Cardiac muscle cell (in vitro differentiated cells and primary cell): Measurements from ENCODE around the gene CDC42EP1. TPM values are rescaled to one million over a fixed set of nuclear protein-coding genes. Genes with fewer than 3 reads are reported as not detected.
"Not testable (repeated sequence)": the region's sequence is repeated elsewhere in the genome, so short reads cannot be mapped to it uniquely, and the experiment has no call there.

Source experiments
- DNase-seq, 2 donors: peaks; one replicate each; pipeline versions ENCODE4 v3.0.0 to v3.0.0-alpha.2; 2010 to 2017; ENCODE audit warnings: low read depth in 1 of 2, low spot score in 1 of 2
- H3K27ac ChIP-seq: fragments of 200-600 bp; sonication (generic); 2 replicates; pipeline ENCODE4 v1.5.1; 2016
- H3K27me3 ChIP-seq: fragments of 200-600 bp; sonication (generic); 2 replicates; pipeline ENCODE4 v1.6.0; 2016; ENCODE audit warnings: control low read depth
- H3K36me3 ChIP-seq: fragments of 200-600 bp; sonication (generic); 2 replicates; pipeline ENCODE4 v1.5.1; 2016; ENCODE audit warnings: control low read depth
- H3K4me1 ChIP-seq: fragments of 200-600 bp; sonication (generic); 2 replicates; pipeline ENCODE4 v1.8.1; 2017; ENCODE audit warnings: low read depth, mild to moderate bottlenecking, mixed run types
- H3K4me3 ChIP-seq: fragments of 200-600 bp; sonication (generic); 2 replicates; pipeline ENCODE4 v1.5.1; 2016; ENCODE audit warnings: mild to moderate bottlenecking
- H3K9me3 ChIP-seq: fragments of 200-600 bp; sonication (generic); 2 replicates; pipeline ENCODE4 v1.5.1; 2017; ENCODE audit warnings: low read depth, mild to moderate bottlenecking, control low read depth
- polyA plus RNA-seq: library from polyadenylated mRNA; unstranded; fragments of >200 nt; fragmentation: Nextera tagmentation; extraction: Ambion mirVana; gene quantifications from 2 replicates; pipeline ENCODE4 v1.2.1, GENCODE V29; 2016
- total RNA-seq: library from RNA; depleted of rRNA; stranded (reverse); fragments of >200 nt; gene quantifications from 2 replicates; pipeline ENCODE4 v1.2.3, GENCODE V29; 2016
- TF ChIP-seq, protein P1 (sequence below): IDR thresholded peaks from 2 replicates; pipeline ENCODE4 v1.5.1; 2012; ENCODE audit warnings: low read depth, mild to moderate bottlenecking, low read length

CDC42EP1 gene
- total and polyA plus RNA-seq, 2 experiments from 2014 or later = 10.9 to 12.7 TPM

DNA sequence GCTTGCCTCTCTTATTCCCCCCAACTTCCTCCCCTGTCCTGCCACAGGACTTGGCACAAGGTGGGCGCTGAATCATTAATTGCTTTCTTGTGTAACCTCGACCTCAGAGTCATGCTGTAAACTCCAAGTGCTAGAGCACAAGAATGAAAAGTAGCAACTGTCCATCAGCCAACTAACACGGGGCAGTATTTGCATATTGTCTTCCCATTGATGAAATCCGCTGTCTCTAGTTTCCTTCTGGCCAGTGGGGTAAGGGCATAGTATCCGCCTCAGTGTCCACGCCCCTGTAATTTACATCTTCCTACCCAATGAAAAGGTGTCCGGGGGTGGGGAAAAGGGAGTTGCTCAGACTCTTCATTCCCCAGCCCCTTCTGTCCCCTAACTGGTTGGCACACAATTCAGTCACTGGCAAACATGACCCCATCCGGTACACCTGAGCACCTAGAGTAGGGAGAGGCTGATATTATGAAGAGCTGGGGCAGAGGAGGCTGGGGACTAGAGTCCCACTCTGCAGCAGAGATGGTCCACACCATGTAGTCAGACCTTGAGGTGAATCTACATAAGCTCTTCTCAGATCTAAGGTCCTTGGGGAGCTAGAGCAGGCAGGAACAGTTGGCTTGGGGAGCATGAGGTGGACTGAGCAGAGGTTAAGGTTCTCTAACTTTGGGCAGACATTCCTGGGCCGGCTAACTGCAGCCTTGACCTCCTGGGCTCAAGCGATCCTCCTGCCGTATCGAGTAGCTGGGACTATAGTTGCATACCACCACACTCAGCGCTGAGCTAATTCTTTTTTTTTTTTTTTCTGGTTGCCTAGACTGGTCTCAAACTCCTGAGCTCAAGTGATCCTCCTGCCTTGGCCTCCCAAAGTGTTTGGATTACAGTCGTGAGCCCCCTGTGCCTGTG lies 41.5 kb downstream of the CDC42EP1 start:
- H3K4me3 ChIP-seq = no peak overlapping the region
- H3K9me3 ChIP-seq = no peaks in the 10 kb centered on the region
- TF ChIP-seq, protein P1, sequence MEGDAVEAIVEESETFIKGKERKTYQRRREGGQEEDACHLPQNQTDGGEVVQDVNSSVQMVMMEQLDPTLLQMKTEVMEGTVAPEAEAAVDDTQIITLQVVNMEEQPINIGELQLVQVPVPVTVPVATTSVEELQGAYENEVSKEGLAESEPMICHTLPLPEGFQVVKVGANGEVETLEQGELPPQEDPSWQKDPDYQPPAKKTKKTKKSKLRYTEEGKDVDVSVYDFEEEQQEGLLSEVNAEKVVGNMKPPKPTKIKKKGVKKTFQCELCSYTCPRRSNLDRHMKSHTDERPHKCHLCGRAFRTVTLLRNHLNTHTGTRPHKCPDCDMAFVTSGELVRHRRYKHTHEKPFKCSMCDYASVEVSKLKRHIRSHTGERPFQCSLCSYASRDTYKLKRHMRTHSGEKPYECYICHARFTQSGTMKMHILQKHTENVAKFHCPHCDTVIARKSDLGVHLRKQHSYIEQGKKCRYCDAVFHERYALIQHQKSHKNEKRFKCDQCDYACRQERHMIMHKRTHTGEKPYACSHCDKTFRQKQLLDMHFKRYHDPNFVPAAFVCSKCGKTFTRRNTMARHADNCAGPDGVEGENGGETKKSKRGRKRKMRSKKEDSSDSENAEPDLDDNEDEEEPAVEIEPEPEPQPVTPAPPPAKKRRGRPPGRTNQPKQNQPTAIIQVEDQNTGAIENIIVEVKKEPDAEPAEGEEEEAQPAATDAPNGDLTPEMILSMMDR = no peak
- H3K4me1 ChIP-seq = peaks cover 5% of the 10 kb centered on the region
- H3K27ac ChIP-seq = peak overlapping the region; percentile 54
- H3K27me3 ChIP-seq = no peaks in the 10 kb centered on the region
- DNase-seq = peak; percentile 75 to 89
- H3K36me3 ChIP-seq = no peaks in the 10 kb centered on the region

DNA sequence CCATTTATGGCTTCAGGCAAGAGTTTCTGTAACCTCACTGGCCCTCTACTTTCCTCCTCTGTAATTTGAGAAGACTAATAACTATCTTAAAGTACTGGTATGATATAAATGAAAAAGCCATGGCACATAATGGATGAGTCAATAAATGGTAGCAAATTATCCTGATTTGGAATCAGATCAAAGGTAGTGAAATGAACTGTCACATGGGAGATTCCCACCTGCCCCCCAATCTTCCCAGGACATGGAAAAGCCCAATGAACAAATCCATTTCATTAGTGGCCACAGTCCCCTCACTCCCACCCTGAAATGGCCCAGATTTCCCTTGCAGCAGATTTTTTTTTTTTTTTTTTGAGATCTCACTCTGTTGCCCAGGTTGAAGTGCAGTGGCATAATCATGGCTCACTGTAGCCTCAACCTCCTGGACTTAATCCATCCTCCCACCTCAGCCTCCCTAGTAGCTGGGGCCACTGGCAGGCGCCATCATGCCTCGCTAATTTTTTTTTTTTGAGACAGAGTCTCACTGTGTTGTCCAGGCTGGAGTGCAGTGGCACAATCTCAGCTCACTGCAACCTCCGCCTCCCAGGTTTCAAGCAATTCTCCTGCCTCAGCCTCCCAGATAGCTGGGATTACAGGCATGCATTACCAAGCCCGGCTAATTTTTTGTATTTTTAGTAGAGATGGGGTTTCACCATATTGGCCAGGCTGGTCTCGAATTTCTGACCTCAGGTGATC lies 42.4 kb downstream of the CDC42EP1 start:
- not testable (repeated sequence) for H3K4me3 ChIP-seq, H3K27me3 ChIP-seq, H3K9me3 ChIP-seq, H3K36me3 ChIP-seq, H3K4me1 ChIP-seq, DNase-seq, H3K27ac ChIP-seq

DNA sequence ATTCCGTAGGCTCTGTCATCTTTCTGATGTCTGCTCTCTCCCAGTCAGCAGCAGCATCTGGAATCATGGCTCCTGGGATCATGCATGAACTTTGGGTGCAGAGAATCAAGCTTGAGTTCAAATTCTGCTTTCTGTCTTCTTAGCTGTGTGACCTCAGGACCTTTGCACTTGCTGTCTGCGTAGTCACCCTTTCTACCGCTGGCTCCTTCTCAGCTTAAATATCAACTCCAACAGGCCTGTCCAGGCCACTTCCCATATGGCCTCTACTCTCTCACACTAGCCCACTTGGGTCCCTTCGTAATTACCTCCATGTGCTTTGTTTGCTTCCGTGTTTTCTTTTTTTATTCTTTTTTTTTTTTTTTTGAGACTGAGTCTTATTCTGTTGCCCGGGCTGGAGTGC lies 43.8 kb downstream of the CDC42EP1 start:
- Histone ChIP-seq H3K9me3 (no peaks in the 10 kb centered on the region), H3K36me3 (no peaks in the 10 kb centered on the region), H3K27ac (no peak overlapping the region), H3K27me3 (no peaks in the 10 kb centered on the region), H3K4me3 (no peak overlapping the region), H3K4me1 (peaks cover 8% of the 10 kb centered on the region)
- no peak for DNase-seq
- TF ChIP-seq, protein P1 = no peak

DNA sequence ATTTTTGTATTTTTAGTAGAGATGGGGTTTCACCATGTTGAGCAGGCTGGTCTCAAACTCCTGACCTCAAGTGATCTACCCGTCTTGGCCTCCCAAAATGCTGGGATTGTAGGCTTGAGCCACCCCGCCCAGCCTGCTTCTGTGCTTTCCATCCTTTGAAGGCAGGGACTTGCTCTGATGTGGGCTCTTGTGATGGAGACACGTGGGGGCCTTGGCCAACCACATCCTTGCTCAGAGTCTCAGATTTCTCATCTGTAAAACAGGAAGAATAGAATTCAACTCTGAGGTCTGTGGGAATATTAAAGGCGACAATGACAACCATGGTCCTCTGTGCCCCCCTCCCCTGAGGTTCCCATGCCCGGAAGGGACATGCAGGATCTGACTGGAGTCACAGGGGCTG lies 44.6 kb downstream of the CDC42EP1 start:
- peaks cover 11% of the 10 kb centered on the region for H3K4me1 ChIP-seq
- no peaks in the 10 kb centered on the region for H3K9me3 ChIP-seq
- H3K27me3 ChIP-seq = no peaks in the 10 kb centered on the region
- H3K27ac ChIP-seq = no peak overlapping the region
- TF ChIP-seq, protein P1 = no peak
- H3K36me3 ChIP-seq = no peaks in the 10 kb centered on the region
- no peak for DNase-seq
- no peak overlapping the region for H3K4me3 ChIP-seq

DNA sequence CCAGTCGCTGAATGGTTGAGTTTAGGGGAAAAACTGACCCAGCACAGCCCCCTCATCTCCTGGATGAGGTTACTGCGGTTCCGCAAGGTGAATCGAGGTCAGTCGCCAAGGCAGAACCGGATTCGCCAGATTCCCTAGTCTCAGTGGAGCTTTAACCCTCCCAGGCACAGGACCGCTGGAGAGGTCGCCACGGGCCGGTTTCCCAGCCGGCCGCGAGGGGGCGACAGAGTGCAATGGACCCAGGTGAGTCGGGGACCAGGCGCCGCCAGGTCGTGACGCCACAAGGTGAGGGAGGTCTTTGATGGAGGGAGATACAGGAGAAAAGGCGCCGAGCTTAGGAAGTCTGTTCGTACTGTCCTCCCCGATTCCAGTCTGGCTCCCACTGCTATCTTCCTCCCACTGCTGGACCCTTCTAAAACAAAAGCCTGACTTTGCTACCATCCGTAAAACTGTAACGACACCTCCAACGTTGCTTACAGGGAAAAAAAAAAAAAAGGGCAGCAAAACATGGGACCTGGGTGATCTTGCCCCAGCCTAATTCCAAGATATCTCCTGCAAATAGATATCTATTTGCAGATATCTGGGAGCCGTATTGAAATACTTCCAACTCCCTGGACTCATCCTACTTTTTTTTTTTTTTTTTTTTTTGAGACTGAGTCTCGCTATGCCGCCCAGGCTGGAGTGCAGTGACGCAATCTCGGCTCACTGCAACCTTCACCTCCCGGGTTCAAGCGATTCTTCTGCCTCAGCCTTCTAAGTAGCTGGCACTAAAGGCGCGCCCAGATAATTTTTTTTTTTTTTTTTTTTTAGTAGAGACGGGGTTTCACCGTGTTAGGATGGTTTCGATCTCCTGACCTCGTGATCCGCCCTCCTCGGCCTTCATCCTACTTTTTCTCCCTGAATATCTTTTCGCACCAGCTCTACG lies 47.0 kb downstream of the CDC42EP1 start:
- TF ChIP-seq, protein P1 = peak; percentile 99
- peak; percentile 68 to 88 for DNase-seq
- Histone ChIP-seq H3K4me1 (peaks cover 10% of the 10 kb centered on the region), H3K4me3 (peak overlapping the region; percentile 55), H3K36me3 (no peaks in the 10 kb centered on the region), H3K27ac (peak overlapping the region; percentile 97), H3K9me3 (no peaks in the 10 kb centered on the region), H3K27me3 (no peaks in the 10 kb centered on the region)
